Measurements from ENCODE around the gene CASP10. TPM values are rescaled to one million over a fixed set of nuclear protein-coding genes. Genes with fewer than 3 reads are reported as not detected.

Gene CASP10
- total and polyA plus RNA-seq, 2 of the 8 experiments (the other 6 are each of a cell fraction or from before 2014, with no cell fraction given): 2.3 to 4.0 TPM

DNA sequence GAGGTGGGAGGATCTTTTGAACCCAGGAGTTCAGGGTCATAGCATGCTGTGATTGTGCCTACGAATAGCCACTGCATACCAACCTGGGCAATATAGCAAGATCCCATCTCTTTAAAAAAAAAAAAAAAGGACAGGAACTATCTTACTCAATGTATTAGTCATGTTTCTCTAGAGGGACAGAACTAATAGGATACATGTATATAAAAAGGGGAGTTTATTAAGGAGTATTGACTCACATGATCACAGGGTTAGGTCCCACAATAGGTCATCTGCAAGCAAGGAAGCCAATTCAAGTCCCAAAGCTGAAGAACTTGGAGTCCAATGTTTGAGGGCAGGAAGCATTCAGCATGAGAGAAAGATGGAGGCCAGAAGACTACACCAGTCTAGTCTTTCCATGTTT, 18.8 kb upstream of the CASP10 start (continued):
- TF ChIP-seq, protein P1, sequence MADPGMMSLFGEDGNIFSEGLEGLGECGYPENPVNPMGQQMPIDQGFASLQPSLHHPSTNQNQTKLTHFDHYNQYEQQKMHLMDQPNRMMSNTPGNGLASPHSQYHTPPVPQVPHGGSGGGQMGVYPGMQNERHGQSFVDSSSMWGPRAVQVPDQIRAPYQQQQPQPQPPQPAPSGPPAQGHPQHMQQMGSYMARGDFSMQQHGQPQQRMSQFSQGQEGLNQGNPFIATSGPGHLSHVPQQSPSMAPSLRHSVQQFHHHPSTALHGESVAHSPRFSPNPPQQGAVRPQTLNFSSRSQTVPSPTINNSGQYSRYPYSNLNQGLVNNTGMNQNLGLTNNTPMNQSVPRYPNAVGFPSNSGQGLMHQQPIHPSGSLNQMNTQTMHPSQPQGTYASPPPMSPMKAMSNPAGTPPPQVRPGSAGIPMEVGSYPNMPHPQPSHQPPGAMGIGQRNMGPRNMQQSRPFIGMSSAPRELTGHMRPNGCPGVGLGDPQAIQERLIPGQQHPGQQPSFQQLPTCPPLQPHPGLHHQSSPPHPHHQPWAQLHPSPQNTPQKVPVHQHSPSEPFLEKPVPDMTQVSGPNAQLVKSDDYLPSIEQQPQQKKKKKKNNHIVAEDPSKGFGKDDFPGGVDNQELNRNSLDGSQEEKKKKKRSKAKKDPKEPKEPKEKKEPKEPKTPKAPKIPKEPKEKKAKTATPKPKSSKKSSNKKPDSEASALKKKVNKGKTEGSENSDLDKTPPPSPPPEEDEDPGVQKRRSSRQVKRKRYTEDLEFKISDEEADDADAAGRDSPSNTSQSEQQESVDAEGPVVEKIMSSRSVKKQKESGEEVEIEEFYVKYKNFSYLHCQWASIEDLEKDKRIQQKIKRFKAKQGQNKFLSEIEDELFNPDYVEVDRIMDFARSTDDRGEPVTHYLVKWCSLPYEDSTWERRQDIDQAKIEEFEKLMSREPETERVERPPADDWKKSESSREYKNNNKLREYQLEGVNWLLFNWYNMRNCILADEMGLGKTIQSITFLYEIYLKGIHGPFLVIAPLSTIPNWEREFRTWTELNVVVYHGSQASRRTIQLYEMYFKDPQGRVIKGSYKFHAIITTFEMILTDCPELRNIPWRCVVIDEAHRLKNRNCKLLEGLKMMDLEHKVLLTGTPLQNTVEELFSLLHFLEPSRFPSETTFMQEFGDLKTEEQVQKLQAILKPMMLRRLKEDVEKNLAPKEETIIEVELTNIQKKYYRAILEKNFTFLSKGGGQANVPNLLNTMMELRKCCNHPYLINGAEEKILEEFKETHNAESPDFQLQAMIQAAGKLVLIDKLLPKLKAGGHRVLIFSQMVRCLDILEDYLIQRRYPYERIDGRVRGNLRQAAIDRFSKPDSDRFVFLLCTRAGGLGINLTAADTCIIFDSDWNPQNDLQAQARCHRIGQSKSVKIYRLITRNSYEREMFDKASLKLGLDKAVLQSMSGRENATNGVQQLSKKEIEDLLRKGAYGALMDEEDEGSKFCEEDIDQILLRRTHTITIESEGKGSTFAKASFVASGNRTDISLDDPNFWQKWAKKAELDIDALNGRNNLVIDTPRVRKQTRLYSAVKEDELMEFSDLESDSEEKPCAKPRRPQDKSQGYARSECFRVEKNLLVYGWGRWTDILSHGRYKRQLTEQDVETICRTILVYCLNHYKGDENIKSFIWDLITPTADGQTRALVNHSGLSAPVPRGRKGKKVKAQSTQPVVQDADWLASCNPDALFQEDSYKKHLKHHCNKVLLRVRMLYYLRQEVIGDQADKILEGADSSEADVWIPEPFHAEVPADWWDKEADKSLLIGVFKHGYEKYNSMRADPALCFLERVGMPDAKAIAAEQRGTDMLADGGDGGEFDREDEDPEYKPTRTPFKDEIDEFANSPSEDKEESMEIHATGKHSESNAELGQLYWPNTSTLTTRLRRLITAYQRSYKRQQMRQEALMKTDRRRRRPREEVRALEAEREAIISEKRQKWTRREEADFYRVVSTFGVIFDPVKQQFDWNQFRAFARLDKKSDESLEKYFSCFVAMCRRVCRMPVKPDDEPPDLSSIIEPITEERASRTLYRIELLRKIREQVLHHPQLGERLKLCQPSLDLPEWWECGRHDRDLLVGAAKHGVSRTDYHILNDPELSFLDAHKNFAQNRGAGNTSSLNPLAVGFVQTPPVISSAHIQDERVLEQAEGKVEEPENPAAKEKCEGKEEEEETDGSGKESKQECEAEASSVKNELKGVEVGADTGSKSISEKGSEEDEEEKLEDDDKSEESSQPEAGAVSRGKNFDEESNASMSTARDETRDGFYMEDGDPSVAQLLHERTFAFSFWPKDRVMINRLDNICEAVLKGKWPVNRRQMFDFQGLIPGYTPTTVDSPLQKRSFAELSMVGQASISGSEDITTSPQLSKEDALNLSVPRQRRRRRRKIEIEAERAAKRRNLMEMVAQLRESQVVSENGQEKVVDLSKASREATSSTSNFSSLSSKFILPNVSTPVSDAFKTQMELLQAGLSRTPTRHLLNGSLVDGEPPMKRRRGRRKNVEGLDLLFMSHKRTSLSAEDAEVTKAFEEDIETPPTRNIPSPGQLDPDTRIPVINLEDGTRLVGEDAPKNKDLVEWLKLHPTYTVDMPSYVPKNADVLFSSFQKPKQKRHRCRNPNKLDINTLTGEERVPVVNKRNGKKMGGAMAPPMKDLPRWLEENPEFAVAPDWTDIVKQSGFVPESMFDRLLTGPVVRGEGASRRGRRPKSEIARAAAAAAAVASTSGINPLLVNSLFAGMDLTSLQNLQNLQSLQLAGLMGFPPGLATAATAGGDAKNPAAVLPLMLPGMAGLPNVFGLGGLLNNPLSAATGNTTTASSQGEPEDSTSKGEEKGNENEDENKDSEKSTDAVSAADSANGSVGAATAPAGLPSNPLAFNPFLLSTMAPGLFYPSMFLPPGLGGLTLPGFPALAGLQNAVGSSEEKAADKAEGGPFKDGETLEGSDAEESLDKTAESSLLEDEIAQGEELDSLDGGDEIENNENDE (IDR thresholded peaks at IDR 0.05; ENCODE audit: insufficient replicate concordance, low read length): no peak

All from H1 (cell line).